Uterus (tissue), 4 donors: Measurements from ENCODE around the gene PTGFRN. TPM values are rescaled to one million over a fixed set of nuclear protein-coding genes. Genes with fewer than 3 reads are reported as not detected.

Experiments used
- DNase-seq, 2 donors: peaks; one replicate each; pipeline ENCODE4 v3.0.0-alpha.2; 2019 to 2020
- H3K27ac ChIP-seq, 2 donors: fragments of 200-600 bp; sonication (generic); 1 replicate in 1 of 2; 2 replicates in 1 of 2; pipeline ENCODE4 v1.5.1; 2016 to 2018
- H3K27me3 ChIP-seq, 2 donors: fragments of 200-600 bp; sonication (generic); one replicate each; pipeline ENCODE4 v1.5.1; 2018 to 2019; ENCODE audit warnings: control low read depth in 1 of 2
- H3K36me3 ChIP-seq, 2 donors: fragments of 200-600 bp; sonication (generic); one replicate each; pipeline ENCODE4 v1.5.1; 2019; ENCODE audit warnings: control low read depth in 1 of 2
- H3K4me1 ChIP-seq, 2 donors: fragments of 200-600 bp; sonication (generic); one replicate each; pipeline ENCODE4 v1.5.1; 2018 to 2019; ENCODE audit warnings: control low read depth in 1 of 2
- H3K4me3 ChIP-seq, 2 donors: fragments of 200-600 bp; sonication (generic); 1 replicate in 1 of 2; 2 replicates in 1 of 2; pipeline ENCODE4 v1.5.1; 2018 to 2019; ENCODE audit warnings: mild to moderate bottlenecking in 1 of 2
- H3K9me3 ChIP-seq, 2 donors: fragments of 200-600 bp; sonication (generic); one replicate each; pipeline ENCODE4 v1.5.1; 2019; ENCODE audit warnings: control low read depth in 1 of 2
- POLR2A ChIP-seq, 2 donors: fragments of 450-650 bp; IDR thresholded peaks; one replicate each; pipeline ENCODE4 v1.6.1; 2016; ENCODE audit warnings: antibody characterized with exemption in 2 of 2, mild to moderate bottlenecking in 1 of 2, moderate library complexity in 1 of 2
- intact Hi-C: fragments of 100-400 bp; cut with DNase I; formaldehyde crosslinking; loops from one replicate; pipeline ENCODE4 v1.15.1; 2023; ENCODE audit warnings: low total_unique reads
- small RNA-seq: library from RNA; depleted of rRNA; stranded (forward); fragments of <200 nt; gene quantifications from one replicate; pipeline ENCODE3, GENCODE V24; 2016
- total RNA-seq, 4 donors: library from RNA; depleted of rRNA in 3 of 4; stranded (reverse); fragments of >200 nt in 3 of 4; gene quantifications; one replicate each; pipeline versions ENCODE4 v1.1.0 to v1.2.4, GENCODE V29; 2014 to 2023
- TF ChIP-seq, protein P1 (sequence below), 4 experiments: fragments of 200-600 bp in 2 of 4; fragments of 450-650 bp in 2 of 4; sonication (generic) in 2 of 4; IDR thresholded peaks; one replicate each; pipeline ENCODE4 v1.5.1; 2016 to 2019; ENCODE audit warnings: antibody characterized with exemption in 4 of 4, mild to moderate bottlenecking in 2 of 4, moderate library complexity in 1 of 4
- donor health status: DM: yes; HTN: yes; CAD: no.

The PTGFRN gene
- total RNA-seq, 4 donors from 2014 or later: 32.4 to 134 (median 88.8) TPM

DNA sequence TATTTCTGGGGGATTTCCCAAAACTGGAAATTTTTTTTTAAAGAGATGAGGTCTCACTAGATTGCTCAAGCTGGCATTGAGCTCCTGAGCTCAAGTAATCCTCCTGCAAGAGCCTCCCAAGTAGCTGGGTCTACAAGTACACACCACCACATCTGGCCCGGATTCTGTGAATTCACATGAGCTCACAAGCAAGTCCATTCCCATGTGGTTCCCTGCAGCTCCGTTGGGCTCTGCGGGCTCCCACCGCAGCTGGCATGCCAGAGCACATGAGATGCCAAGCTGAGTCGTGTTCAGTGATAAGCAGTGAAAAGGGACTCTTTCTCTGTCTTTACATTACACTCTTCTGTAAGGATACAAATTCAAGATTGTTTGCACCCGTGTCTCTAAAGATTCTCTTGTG lies 128.5 kb downstream of the PTGFRN start:
- intact Hi-C loops: no loop called here
- Histone ChIP-seq H3K27ac (no peak overlapping the region), H3K36me3 (no peaks in the 10 kb centered on the region), H3K9me3 (no peaks in the 10 kb centered on the region), H3K4me3 (no peak overlapping the region), H3K27me3 (no peaks in the 10 kb centered on the region), H3K4me1 (no peaks in the 10 kb centered on the region)
- no peak for DNase-seq
- no peak for TF ChIP-seq POLR2A (IDR thresholded peaks at IDR 0.05)
- TF ChIP-seq, protein P1, sequence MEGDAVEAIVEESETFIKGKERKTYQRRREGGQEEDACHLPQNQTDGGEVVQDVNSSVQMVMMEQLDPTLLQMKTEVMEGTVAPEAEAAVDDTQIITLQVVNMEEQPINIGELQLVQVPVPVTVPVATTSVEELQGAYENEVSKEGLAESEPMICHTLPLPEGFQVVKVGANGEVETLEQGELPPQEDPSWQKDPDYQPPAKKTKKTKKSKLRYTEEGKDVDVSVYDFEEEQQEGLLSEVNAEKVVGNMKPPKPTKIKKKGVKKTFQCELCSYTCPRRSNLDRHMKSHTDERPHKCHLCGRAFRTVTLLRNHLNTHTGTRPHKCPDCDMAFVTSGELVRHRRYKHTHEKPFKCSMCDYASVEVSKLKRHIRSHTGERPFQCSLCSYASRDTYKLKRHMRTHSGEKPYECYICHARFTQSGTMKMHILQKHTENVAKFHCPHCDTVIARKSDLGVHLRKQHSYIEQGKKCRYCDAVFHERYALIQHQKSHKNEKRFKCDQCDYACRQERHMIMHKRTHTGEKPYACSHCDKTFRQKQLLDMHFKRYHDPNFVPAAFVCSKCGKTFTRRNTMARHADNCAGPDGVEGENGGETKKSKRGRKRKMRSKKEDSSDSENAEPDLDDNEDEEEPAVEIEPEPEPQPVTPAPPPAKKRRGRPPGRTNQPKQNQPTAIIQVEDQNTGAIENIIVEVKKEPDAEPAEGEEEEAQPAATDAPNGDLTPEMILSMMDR (IDR thresholded peaks at IDR 0.05): no peak

Small RNA genes lying within 50 kb of the gene (small RNA-seq; reads per million reads assigned to genes)
- not detected for gene RNA5SP55

Other genes starting within 250 kb of the PTGFRN start
- 10 to 100 TPM in 2 of 4 donors, 1 to 10 TPM in 2; 3.8 to 35.6 (median 8.4) TPM for gene IGSF3, start 242.2 kb upstream of the PTGFRN start, total RNA-seq
- 1 to 10 TPM in 2 of 4 donors, under 1 TPM in 1, not detected in 1; 0.35 to 1.2 (median 1.0) TPM for gene CD2, start 155.5 kb upstream of the PTGFRN start, total RNA-seq
- 1 to 10 TPM in 3 of 4 donors, not detected in 1; 2.1 to 4.1 (median 2.6) TPM for gene CD101, start 91.8 kb downstream of the PTGFRN start, total RNA-seq
- gene TTF2, start 150.4 kb downstream of the PTGFRN start, total RNA-seq: 10 to 100 TPM in 3 of 4 donors, 1 to 10 TPM in 1; 8.2 to 56.4 (median 17.0) TPM
- gene TRIM45, start 211.8 kb downstream of the PTGFRN start, total RNA-seq: 10 to 100 TPM in 1 of 4 donors, 1 to 10 TPM in 3; 2.6 to 16.7 (median 5.5) TPM